Astrocyte of the spinal cord (primary cell): ENCODE measurements around the gene SHB.

Experiments used
- DNase-seq: peaks from one replicate; pipeline ENCODE4 v3.0.0; 2011; ENCODE audit warnings: low read depth, low spot score
- H3K4me3 ChIP-seq: 2 replicates; pipeline ENCODE4 v1.5.1; 2011; ENCODE audit warnings: low read depth, mild to moderate bottlenecking, low read length, moderate library complexity
- CTCF ChIP-seq: IDR thresholded peaks from 2 replicates; pipeline ENCODE4 v1.5.1; 2012; ENCODE audit warnings: low read depth, mild to moderate bottlenecking, low read length, inconsistent platforms
- in situ Hi-C: cut with HindIII; loops from 2 replicates; pipeline ENCODE4 v1.10.0; 2017; ENCODE audit warnings: low sequenced_read_pairs

Gene SHB

DNA sequence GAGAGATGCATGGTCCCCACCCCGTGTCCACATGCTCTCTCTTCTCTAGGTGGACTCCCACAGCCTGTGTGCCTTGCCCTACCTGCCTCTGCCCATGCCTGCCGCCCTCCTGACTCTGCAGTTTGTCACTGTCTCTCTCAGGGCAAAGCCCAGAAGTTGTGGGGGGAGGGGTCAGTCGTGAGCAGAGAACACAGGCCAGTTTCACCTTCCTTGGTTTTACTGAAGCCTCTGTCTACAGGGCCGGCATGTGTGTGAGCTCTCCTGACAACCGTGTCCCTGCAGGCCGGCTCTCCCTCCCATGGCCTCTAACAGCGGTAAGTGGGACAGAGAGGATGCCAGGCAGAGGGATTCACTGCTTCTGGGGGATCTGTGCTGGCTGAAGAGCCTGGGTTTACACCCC lies 121.6 kb downstream of the SHB start:
- H3K4me3 ChIP-seq: no peak overlapping the region
- DNase-seq: no peak
- in situ Hi-C loops: no loop called here
- no peak for TF ChIP-seq CTCF

GRCh38 chr9:37946971-37947370 lies 122.1 kb downstream of the SHB start:
- no peak for DNase-seq
- in situ Hi-C loops: no loop called here
- H3K4me3 ChIP-seq: no peak overlapping the region
- TF ChIP-seq CTCF: no peak

- no peak for DNase-seq
- TF ChIP-seq CTCF: no peak
- in situ Hi-C loops: no loop called here
- no peak overlapping the region for H3K4me3 ChIP-seq
These were observed 123.0 kb downstream of the SHB start for GRCh38 chr9:37946041-37946440.

- TF ChIP-seq CTCF: no peak
- DNase-seq: peak; percentile 37
- in situ Hi-C loops: no loop called here
- no peak overlapping the region for H3K4me3 ChIP-seq
These were observed 124.2 kb downstream of the SHB start for GRCh38 chr9:37944671-37945481.

- H3K4me3 ChIP-seq: no peak overlapping the region
- no peak for DNase-seq
- TF ChIP-seq CTCF: no peak
- in situ Hi-C loops: no loop called here
These were observed 124.8 kb downstream of the SHB start for GRCh38 chr9:37944266-37944650.

- in situ Hi-C loops: no loop called here
- no peak overlapping the region for H3K4me3 ChIP-seq
- peak; percentile 95 for DNase-seq
- no peak for TF ChIP-seq CTCF
These were observed 125.4 kb downstream of the SHB start for GRCh38 chr9:37943345-37944265.
